CD8-positive, alpha-beta memory T cell (primary cell): Measurements from ENCODE around the gene POLR2J2. TPM values are rescaled to one million over a fixed set of nuclear protein-coding genes. Genes with fewer than 3 reads are reported as not detected.
"Not testable (repeated sequence)": the region's sequence is repeated elsewhere in the genome, so short reads cannot be mapped to it uniquely, and the experiment has no call there.

Source experiments
- CTCF ChIA-PET: fragments of 350-600 bp; sonication (Branson Sonifier 250); formaldehyde crosslinking; loops from one replicate; lab custom pipeline; 2021; ENCODE audit warnings: antibody characterized with exemption; lab: Charles Lee
- POLR2A ChIA-PET: fragments of 350-600 bp; sonication (Branson Sonifier 250); formaldehyde crosslinking; loops from one replicate; lab custom pipeline; 2021; ENCODE audit warnings: antibody characterized with exemption; lab: Charles Lee
- DNase-seq, 5 donors: peaks; one replicate each; pipeline versions ENCODE4 v3.0.0 to v3.0.0-alpha.2; 2020 to 2022; ENCODE audit warnings: mixed read lengths in 1 of 5
- H3K27ac ChIP-seq: one replicate; pipeline ENCODE4 v1.7.0; 2013; ENCODE audit warnings: low read depth, mild to moderate bottlenecking, low read length, moderate library complexity
- H3K27me3 ChIP-seq: 2 replicates; pipeline ENCODE4 v1.7.0; 2013; ENCODE audit warnings: low read length, mild to moderate bottlenecking; ENCODE audit not compliant: insufficient read depth, poor library complexity, severe bottlenecking
- H3K36me3 ChIP-seq: 2 replicates; pipeline ENCODE4 v1.7.0; 2013; ENCODE audit warnings: mild to moderate bottlenecking, low read length, moderate library complexity; ENCODE audit not compliant: insufficient read depth
- H3K4me1 ChIP-seq: 2 replicates; pipeline ENCODE4 v1.7.0; 2013; ENCODE audit warnings: mild to moderate bottlenecking, low read length, moderate library complexity; ENCODE audit not compliant: insufficient read depth
- H3K4me3 ChIP-seq: 2 replicates; pipeline ENCODE4 v1.7.0; 2013; ENCODE audit warnings: mild to moderate bottlenecking, low read length
- H3K9me3 ChIP-seq: 2 replicates; pipeline ENCODE4 v1.7.0; 2013; ENCODE audit warnings: mild to moderate bottlenecking, low read length
- H3K27ac Mint-ChIP-seq, 8 donors: one replicate each; pipeline ENCODE4 v1.8.0; 2020 to 2021; ENCODE audit warnings: mixed read lengths in 8 of 8, mild to moderate bottlenecking in 6 of 8, inconsistent platforms in 3 of 8, moderate library complexity in 3 of 8
- H3K27me3 Mint-ChIP-seq, 2 donors: one replicate each; pipeline ENCODE4 v1.8.0; 2020 to 2021; ENCODE audit warnings: mixed read lengths in 2 of 2, mild to moderate bottlenecking in 1 of 2, moderate library complexity in 1 of 2
- H3K36me3 Mint-ChIP-seq, 3 donors: one replicate each; pipeline ENCODE4 v1.8.0; 2020 to 2021; ENCODE audit warnings: mixed read lengths in 3 of 3, inconsistent platforms in 1 of 3, mild to moderate bottlenecking in 1 of 3
- H3K4me1 Mint-ChIP-seq, 3 donors: one replicate each; pipeline ENCODE4 v1.8.0; 2020 to 2021; ENCODE audit warnings: mixed read lengths in 3 of 3, inconsistent platforms in 1 of 3, mild to moderate bottlenecking in 1 of 3
- H3K4me3 Mint-ChIP-seq, 7 donors: one replicate each; pipeline ENCODE4 v1.8.0; 2020 to 2021; ENCODE audit warnings: mixed read lengths in 7 of 7, mild to moderate bottlenecking in 6 of 7, moderate library complexity in 4 of 7, inconsistent platforms in 2 of 7
- H3K9me3 Mint-ChIP-seq, 5 donors: one replicate each; pipeline ENCODE4 v1.8.0; 2020 to 2022; ENCODE audit warnings: mixed read lengths in 5 of 5, mild to moderate bottlenecking in 3 of 5, moderate library complexity in 2 of 5, inconsistent platforms in 1 of 5
- polyA plus RNA-seq: library from polyadenylated mRNA; unstranded; fragments of 300-500 nt; fragmentation: Illumina TruSeq; gene quantifications from one replicate; pipeline ENCODE4 v1.2.3, GENCODE V29; 2021
- total RNA-seq, 2 experiments: library from RNA; stranded (reverse); gene quantifications; one replicate each; pipeline ENCODE4 v1.2.3, GENCODE V29; 2021

The POLR2J2 gene
- total RNA-seq (1 to 10 TPM; 8.2 to 9.0 TPM), polyA plus RNA-seq (5.3 TPM)

DNA sequence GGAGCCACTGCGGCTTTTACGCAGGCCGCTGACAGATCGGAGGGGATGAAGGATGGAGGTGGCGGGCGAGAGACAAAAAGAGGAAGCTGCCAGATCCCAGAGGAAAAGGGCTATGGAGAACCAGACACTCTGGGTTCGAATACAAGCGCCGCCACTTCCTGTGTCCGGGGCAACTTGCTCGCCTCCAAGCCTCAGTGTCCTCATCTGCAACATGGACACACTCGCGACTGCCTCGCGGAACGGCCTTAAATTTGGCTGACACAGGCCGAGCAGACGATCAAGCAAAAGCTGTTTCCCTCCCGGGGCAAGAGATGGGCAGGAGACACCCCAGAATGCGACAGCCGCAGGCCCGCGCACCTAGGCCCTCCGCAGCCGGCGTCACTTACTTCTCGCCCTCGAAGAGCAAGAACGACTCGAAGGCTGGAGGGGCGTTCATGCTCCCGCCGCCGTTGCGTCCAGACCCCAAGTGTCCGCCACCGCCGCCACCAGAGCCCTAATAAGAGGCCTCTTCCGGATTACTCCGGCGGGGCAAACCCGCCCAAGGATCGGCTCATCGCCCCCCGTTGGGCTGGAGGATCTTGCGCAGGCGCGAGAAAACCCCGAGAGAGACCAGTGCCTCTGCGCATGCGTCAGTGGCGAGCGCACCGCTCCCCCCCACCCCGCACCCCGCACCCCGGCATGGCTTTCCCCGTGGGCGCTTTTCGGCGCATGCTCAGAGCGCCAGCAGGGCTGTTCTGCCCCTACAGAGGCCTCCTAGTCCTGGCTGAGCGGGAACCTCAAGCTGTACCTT lies at the start of gene POLR2J2:
TSS of gene POLR2J2 (minus strand) at position 498 of the 790 bp plus-strand sequence. CDS start at position 436, 62 bp downstream.
- not testable (repeated sequence) for H3K4me3 ChIP-seq
- H3K4me3 Mint-ChIP-seq = peak within 1 kb of the TSS in 4 of 7 donors; percentile 78 to 88 (median 79)

DNA sequence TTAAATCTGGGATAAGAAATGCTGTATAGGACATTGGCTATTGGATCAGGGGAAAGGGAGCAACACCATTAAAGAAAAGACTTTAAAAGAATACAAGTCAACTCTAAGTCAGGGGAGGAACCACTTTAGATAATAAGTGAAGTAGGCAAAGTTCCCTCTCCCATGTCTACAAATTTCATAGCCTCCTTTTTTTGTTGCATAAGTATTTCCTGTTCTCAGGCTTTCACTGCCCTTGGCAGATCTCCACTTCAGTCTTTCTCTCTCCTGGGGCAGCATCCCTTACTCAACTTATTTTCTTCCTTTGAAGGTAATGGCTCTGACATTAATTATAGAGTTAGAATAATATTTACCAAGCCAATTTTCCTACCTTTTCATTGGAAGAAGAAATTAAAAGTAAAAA lies 47.0 kb upstream of the POLR2J2 start:
- POLR2A ChIA-PET, H3K9me3 ChIP-seq, DNase-seq, H3K36me3 Mint-ChIP-seq, H3K4me3 Mint-ChIP-seq, H3K27ac Mint-ChIP-seq, H3K27ac ChIP-seq, H3K27me3 Mint-ChIP-seq, H3K4me1 ChIP-seq, H3K9me3 Mint-ChIP-seq, H3K27me3 ChIP-seq, H3K36me3 ChIP-seq, CTCF ChIA-PET, H3K4me1 Mint-ChIP-seq, H3K4me3 ChIP-seq: not testable (repeated sequence)

More for the DNA sequence above, at the start of gene POLR2J2:
- H3K9me3 Mint-ChIP-seq, H3K36me3 ChIP-seq, H3K27me3 ChIP-seq, CTCF ChIA-PET, H3K36me3 Mint-ChIP-seq, H3K27ac ChIP-seq, POLR2A ChIA-PET, H3K4me1 Mint-ChIP-seq, H3K4me1 ChIP-seq, H3K9me3 ChIP-seq, H3K27me3 Mint-ChIP-seq: not testable (repeated sequence)
- DNase-seq = peak in 2 of 5 donors; percentile 77 to 83
- peak within 1 kb of the TSS in 4 of 8 donors; percentile 74 to 87 (median 82) for H3K27ac Mint-ChIP-seq

DNA sequence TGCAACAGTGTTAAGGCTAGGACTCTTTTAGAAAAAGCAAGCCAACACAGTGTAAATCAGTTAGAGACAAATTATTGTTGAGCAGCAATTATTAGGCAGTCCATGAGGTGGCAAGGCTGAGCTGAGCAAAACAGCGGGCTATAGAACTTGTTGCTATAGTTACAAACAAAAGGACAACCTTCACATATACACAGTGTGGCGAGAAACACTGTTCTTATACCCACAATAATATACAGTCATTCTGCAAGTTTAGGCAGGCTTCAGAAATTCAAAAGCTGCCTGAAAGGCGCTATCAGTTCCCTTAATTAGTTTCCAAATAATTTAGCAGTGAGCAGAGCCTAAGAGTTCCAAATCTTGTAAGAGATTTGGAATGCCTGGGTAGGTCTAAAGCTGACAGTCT lies 44.3 kb upstream of the POLR2J2 start:
- H3K9me3 Mint-ChIP-seq, H3K27me3 Mint-ChIP-seq, H3K27me3 ChIP-seq, H3K4me3 ChIP-seq, H3K9me3 ChIP-seq, DNase-seq, CTCF ChIA-PET, H3K36me3 Mint-ChIP-seq, POLR2A ChIA-PET, H3K4me3 Mint-ChIP-seq, H3K36me3 ChIP-seq, H3K27ac Mint-ChIP-seq, H3K27ac ChIP-seq, H3K4me1 ChIP-seq: not testable (repeated sequence)
- H3K4me1 Mint-ChIP-seq = peaks cover 11 to 15% (median 12%) of the 10 kb centered on the region in 3 donors

DNA sequence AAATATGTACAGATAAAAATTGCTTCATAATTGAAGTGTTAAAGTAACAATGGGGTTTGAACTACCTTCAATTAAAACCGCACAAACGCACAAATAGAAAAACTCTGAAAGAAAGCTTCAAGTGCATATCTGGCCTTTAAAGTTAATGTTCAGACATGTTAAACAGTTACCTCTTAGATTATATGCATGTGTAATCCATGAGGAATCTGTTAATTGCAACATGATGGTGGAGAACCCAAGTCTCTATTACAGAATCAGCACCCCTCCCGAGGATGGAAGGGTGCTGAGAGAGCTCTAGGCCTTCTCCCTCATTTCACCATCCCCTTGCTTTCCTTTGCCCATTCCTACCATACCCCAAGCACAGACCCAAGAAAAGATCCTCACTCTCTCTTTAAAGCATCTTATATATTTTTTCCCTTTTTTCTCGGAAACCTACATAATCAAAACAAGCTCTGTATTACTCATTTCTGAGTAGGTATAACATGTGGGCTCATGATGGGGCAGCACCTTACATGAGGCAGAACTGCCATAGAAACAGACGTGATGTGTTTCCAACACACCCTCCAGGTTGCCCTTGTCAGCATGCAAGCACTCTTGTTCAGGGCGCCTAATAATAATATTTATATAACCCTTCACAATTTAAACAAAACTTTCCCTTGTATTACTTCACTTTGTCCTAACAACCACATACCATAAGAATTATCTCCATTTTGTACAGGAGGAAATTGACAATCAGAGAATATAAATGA lies 43.5 kb upstream of the POLR2J2 start:
- CTCF ChIA-PET, H3K27me3 Mint-ChIP-seq, DNase-seq, H3K36me3 ChIP-seq, H3K27me3 ChIP-seq, H3K4me3 ChIP-seq, H3K4me3 Mint-ChIP-seq, H3K27ac ChIP-seq, H3K27ac Mint-ChIP-seq, H3K9me3 ChIP-seq, POLR2A ChIA-PET, H3K4me1 ChIP-seq, H3K36me3 Mint-ChIP-seq, H3K9me3 Mint-ChIP-seq: not testable (repeated sequence)
- peaks cover 11 to 15% (median 12%) of the 10 kb centered on the region in 3 donors for H3K4me1 Mint-ChIP-seq

DNA sequence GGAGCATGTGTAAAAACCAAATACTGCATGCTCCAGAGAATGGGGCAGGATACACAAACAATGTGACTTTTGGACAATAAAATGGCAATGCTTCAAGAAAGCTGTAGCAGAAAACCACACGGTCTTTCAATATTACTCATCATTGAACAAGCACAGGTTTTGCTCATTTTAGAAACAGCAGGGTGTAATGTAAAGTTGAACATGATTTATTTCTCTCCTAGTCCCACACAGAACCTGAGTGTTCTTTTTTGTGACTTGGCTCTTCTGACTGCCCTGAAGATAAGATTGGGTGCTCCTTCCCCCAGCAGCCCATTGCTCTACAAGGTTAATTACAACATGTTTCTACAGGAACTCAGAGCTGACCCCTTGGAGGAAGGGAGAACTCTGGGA lies 42.2 kb upstream of the POLR2J2 start:
- H3K4me3 ChIP-seq, H3K27me3 ChIP-seq, POLR2A ChIA-PET, H3K9me3 Mint-ChIP-seq, H3K27ac ChIP-seq, H3K4me1 ChIP-seq, CTCF ChIA-PET, H3K9me3 ChIP-seq, H3K36me3 ChIP-seq, H3K36me3 Mint-ChIP-seq, H3K27me3 Mint-ChIP-seq, DNase-seq: not testable (repeated sequence)
- peak overlapping the region in 1 of 8 donors; percentile 60 for H3K27ac Mint-ChIP-seq
- H3K4me3 Mint-ChIP-seq = peak overlapping the region in 1 of 7 donors; percentile 63
- H3K4me1 Mint-ChIP-seq = peaks cover 11 to 15% (median 12%) of the 10 kb centered on the region in 3 donors

DNA sequence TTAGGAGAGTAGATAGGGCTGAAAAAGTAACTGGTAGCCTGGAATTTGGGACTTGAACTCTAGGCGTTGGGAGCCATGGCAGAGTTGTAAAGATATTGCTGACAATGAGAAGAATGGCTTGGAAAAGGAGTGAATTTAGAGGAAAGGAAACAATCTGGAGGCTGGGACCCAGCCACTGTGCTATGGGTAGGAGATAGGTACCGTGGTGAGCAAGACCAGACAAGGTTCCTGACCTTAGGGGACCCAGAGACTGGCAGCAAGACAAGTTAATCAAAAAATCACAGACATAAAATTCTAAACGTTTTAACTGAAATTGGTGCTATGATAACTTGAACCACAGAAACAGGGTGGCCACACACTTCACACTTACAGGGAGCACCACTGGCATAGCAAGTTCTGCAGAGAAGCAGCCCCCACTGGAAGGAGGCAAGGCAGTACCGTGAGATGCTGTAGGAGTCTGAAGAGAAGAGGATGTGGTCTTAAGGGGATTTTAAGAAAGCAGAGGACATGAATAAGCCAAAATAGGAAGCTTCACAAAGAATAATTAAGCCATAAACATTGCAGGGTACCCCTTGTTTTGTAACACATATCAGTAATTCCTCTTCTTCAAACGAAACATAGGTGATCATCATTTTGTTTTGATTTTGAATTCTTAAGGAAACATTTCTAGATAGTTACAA lies 41.7 kb upstream of the POLR2J2 start:
- H3K36me3 Mint-ChIP-seq, H3K4me1 ChIP-seq, H3K27me3 Mint-ChIP-seq, POLR2A ChIA-PET, H3K9me3 Mint-ChIP-seq, H3K27me3 ChIP-seq, H3K27ac ChIP-seq, H3K4me3 ChIP-seq, CTCF ChIA-PET, H3K9me3 ChIP-seq, H3K36me3 ChIP-seq: not testable (repeated sequence)
- Mint-ChIP-seq H3K27ac (peak overlapping the region in 5 of 8 donors; percentile 11 to 78 (median 61)), H3K4me1 (peaks cover 11 to 15% (median 12%) of the 10 kb centered on the region in 3 donors), H3K4me3 (peak overlapping the region in 5 of 7 donors; percentile 20 to 76 (median 43))
- peak in 3 of 5 donors; percentile 3 to 30 (median 9) for DNase-seq

DNA sequence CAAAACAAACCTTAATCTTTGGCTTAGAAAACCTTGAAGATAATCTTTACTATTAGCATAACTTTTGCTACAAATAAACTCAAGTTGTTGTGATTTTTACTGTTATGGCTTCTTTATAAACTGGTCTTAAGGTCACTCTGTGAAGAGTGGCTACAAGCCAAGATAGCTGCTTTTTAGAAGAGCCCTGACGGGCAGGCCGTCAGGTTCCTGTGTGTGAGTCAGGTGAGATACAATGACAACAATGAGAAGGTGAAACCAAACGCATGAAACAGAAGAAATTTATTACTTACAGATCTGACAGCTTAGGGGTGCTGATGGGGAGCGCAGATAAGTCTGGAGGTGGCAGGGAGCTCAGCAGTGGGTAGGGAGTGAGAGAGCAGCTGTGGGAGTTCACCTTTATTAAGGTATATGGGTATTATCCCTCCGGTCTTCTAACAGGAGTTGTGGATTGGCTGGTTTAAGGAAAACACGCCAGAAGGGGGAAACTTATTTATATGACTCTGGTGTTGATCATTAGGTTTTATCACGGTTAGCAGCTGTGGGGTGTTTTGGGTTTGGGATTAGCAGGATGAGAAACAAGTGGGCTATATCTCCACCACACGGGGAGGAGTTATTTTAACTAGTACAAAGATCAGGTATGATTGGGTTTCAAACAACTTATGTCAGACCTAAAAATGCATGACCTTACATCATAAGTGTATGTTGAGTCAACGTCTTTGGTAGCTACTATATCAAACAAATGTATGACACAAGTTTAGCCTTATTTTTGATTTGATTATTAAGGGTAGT lies 27.7 kb upstream of the POLR2J2 start:
- H3K27ac ChIP-seq, POLR2A ChIA-PET, CTCF ChIA-PET, H3K4me3 Mint-ChIP-seq, H3K4me1 Mint-ChIP-seq, DNase-seq, H3K9me3 ChIP-seq, H3K36me3 Mint-ChIP-seq, H3K27ac Mint-ChIP-seq, H3K4me3 ChIP-seq, H3K27me3 ChIP-seq, H3K36me3 ChIP-seq, H3K4me1 ChIP-seq, H3K9me3 Mint-ChIP-seq: not testable (repeated sequence)
- H3K27me3 Mint-ChIP-seq = peaks cover 2 to 18% of the 10 kb centered on the region in 2 donors
